HG02884 (cell line): Measurements from ENCODE around the gene RTN4R.

Experiments used
- ATAC-seq: cut with Tn5 transposase; IDR thresholded peaks from one replicate; pipeline ENCODE4 v1.9.1; 2021; ENCODE audit warnings: mild to moderate bottlenecking, moderate library complexity; ENCODE audit not compliant: unreplicated experiment

The RTN4R gene

GRCh38 chr22:20204806-20205205 is 63.3 kb downstream of the RTN4R start:
- ATAC-seq: no peak

- no peak for ATAC-seq
These were observed 63.8 kb downstream of the RTN4R start for GRCh38 chr22:20204311-20204710.

GRCh38 chr22:20203552-20204201 is 64.4 kb downstream of the RTN4R start:
- ATAC-seq: no peak

- ATAC-seq: no peak
These were observed 65.0 kb downstream of the RTN4R start for GRCh38 chr22:20203142-20203551.

- no peak for ATAC-seq
These were observed 66.2 kb downstream of the RTN4R start for GRCh38 chr22:20201837-20202392.

- ATAC-seq: no peak
These were observed 68.2 kb downstream of the RTN4R start for GRCh38 chr22:20199906-20200305.

- ATAC-seq: no peak
These were observed 68.7 kb downstream of the RTN4R start for GRCh38 chr22:20199413-20199842.

GRCh38 chr22:20198557-20199319 is 69.4 kb downstream of the RTN4R start:
- no peak for ATAC-seq

GRCh38 chr22:20197407-20198030 is 70.6 kb downstream of the RTN4R start:
- no peak for ATAC-seq

- ATAC-seq: no peak
These were observed 71.8 kb downstream of the RTN4R start for GRCh38 chr22:20196094-20196842.

GRCh38 chr22:20194681-20195593 is 73.2 kb downstream of the RTN4R start:
- no peak for ATAC-seq

- no peak for ATAC-seq
These were observed 74.2 kb downstream of the RTN4R start for GRCh38 chr22:20193761-20194494.

GRCh38 chr22:20192972-20193760 is 75.0 kb downstream of the RTN4R start:
- ATAC-seq: no peak

GRCh38 chr22:20192293-20192971 is 75.7 kb downstream of the RTN4R start:
- no peak for ATAC-seq

- no peak for ATAC-seq
These were observed 76.3 kb downstream of the RTN4R start for GRCh38 chr22:20191803-20192202.
